Epithelial cell of esophagus (primary cell): ENCODE measurements around the gene CCNL1.
A peak's percentile ranks its signal among the peaks of the same experiment; 100 is the strongest.

ENCODE experiments used
- DNase-seq: peaks from one replicate; pipeline ENCODE4 v3.0.0; 2010; ENCODE audit warnings: low read depth
- H3K4me3 ChIP-seq: 2 replicates; pipeline ENCODE4 v1.5.1; 2011; ENCODE audit warnings: mild to moderate bottlenecking, low read length, control low read depth
- TF ChIP-seq, protein P1 (sequence below): IDR thresholded peaks from 2 replicates; pipeline ENCODE4 v1.5.1; 2011; ENCODE audit warnings: low read depth, mild to moderate bottlenecking, low read length, control low read depth, inconsistent platforms; ENCODE audit not compliant: insufficient read depth; ENCODE audit errors: missing control alignments

CCNL1 gene

DNA sequence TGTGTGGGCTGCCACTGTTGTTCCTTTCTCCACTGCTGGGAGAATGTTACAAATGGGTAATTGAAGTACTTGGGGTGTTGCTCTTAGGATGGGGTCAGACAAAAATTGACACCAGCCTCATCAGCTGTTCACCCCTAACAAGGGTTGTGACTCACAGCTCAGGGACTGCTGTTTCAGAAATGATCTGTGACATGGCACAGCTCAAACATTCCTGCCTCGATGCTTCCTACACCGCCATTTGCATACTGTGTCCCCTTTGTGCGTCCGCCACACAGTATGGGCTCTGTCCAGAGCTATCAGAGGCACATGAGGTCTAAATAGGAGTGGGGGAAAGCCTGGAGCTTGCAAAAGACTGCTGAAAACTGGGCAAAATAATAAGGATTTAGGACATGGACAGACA, 43.9 kb downstream of the CCNL1 start:
- DNase-seq, result no peak
- H3K4me3 ChIP-seq, result no peak overlapping the region
- TF ChIP-seq, protein P1, sequence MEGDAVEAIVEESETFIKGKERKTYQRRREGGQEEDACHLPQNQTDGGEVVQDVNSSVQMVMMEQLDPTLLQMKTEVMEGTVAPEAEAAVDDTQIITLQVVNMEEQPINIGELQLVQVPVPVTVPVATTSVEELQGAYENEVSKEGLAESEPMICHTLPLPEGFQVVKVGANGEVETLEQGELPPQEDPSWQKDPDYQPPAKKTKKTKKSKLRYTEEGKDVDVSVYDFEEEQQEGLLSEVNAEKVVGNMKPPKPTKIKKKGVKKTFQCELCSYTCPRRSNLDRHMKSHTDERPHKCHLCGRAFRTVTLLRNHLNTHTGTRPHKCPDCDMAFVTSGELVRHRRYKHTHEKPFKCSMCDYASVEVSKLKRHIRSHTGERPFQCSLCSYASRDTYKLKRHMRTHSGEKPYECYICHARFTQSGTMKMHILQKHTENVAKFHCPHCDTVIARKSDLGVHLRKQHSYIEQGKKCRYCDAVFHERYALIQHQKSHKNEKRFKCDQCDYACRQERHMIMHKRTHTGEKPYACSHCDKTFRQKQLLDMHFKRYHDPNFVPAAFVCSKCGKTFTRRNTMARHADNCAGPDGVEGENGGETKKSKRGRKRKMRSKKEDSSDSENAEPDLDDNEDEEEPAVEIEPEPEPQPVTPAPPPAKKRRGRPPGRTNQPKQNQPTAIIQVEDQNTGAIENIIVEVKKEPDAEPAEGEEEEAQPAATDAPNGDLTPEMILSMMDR, result no peak

DNA sequence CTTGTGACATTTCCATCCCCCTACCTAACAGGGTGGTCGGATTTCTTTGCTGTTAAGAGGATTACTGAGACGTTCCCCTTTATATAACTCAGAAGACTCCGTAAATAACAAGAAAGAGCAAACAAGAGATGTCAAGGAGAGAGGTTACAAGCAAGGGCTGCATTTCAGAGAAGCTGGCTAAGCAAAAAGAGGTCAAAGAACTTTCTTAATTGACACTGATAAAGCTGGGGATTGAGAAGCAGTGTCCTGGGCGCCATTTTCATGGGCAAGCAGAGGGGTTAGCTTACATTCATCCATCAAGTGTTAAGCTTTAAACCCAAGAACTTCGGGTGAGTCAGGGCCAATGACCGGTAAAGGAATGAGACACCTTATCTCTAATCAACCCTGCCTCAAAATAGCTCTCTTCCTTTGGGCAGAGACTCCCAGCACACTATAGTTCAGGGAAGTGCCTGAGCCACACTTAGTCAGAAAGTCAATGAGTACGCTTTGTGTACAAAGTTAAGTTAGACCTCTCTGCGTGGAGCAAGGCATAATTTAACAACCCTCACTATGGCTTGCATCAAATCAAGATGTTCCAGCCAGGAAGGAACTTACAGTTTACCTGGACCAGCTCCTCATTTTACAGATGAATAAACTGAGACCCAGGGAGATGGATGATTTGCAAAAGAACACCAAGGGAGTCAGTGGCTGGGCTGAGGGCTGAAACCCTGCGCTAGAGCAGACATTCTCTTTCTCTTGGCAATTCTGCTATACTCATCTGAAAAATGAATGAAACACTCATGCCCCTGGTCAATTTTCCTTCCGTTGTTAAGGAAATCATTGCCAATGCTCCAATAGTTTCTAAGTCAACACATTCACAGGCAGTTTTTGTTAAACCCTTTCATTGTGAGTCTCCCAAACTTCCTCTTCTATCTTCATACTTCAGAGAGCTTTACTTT, 44.6 kb downstream of the CCNL1 start:
- no peak overlapping the region for H3K4me3 ChIP-seq
- peak; percentile 33 for DNase-seq
- TF ChIP-seq, protein P1, result no peak

DNA sequence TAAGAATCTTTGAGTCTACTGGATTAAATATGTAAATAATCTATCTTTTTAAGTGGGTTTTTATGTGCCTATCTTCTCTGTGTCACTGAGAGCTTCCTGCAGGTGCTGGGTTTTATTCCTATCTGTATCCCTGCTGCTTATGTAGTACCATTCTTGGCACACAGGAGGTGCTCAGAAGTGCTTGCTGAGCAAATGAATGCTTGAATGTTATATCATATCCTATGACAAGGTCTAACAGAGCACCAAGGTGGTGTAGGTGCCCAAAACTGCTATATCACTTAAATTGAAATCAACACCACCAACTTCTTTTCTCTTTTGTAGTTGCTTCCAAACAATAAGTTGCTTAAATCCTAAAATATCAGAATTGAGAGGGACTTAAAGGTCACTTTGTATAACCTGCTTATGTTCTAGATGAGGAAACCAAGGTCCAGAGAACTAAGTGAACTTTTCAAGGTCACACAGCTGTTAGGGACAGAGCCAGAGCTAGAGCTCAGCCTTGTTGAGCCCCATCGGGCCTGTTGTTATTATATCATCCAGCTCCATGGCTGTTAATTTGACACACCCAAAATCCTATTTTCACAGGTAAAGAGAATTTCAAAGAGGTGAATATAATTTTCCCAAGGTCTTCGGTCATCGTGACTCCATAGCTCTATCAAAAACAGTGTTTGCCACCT, 46.0 kb downstream of the CCNL1 start:
- TF ChIP-seq, protein P1, result no peak
- DNase-seq, result no peak
- no peak overlapping the region for H3K4me3 ChIP-seq

DNA sequence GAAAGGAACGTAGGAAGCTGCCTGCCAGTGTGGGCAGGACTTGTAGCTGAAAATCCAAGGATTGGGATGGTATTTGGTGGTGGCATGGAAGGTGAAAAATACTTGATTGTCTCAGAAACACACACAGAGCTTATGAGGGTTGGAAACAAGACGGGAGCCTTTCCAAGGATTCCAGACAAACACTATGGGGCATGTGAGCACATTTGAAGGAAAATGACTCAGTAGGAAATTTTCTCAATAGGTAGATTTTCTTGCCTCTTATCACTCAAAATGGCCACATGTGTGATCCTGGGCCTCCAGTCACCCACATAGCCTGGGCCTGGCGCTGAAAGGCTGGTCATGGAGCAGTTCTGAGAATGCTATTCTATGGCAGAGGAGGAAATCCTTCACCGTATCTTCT, 47.4 kb downstream of the CCNL1 start:
- TF ChIP-seq, protein P1, result no peak
- no peak overlapping the region for H3K4me3 ChIP-seq
- no peak for DNase-seq

DNA sequence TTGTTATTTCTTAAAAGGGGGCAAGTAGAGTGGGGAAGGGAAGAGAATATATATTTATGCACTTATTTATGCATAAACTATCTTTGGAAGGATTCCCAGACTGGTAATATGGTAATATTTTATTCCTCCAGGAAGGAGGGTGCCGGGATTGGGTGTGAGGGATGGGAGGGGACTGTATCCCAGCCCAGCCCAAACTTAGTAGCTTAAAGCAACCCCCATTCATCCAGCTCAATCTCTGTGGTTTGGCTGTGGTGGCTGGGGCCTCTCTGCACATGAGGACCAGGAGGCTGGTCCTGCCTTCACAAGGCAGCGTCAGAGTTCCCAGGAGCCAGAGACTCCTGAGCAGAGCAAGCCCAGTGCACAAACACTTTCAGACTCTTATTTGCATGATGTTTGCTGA, 48.4 kb downstream of the CCNL1 start:
- no peak overlapping the region for H3K4me3 ChIP-seq
- TF ChIP-seq, protein P1, result no peak
- DNase-seq, result no peak

DNA sequence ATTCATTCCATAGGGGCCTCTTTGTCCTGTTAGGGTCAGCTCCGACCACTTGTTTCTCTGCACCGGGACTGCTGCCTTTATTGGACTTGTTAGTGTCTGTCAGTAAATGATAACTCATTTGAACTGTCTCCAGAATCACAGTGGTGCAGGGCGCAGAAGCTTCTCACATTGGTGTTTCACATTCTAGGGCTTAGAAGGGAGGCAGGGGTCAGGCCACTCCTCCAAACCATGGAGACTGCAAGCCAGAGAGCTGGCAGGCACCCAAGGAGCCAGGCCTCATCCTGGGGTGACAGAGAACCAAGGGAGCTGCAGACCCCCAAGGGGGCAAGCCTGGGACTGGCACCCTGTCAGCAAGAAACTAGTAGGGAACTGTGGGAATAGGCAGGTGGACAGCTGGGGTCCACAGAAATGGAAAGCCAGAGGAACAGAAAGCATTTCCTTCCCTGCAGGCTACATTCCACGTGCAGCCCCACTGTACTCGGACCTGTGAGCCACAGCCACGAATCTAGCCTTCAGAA, 49.1 kb downstream of the CCNL1 start:
- H3K4me3 ChIP-seq, result no peak overlapping the region
- TF ChIP-seq, protein P1, result no peak
- no peak for DNase-seq
